ENCODE data around the gene CDC123.

- TF ChIP-seq ZBTB43 (CRISPR knock-in tag; IDR thresholded peaks at IDR 0.05) (no peak), ATF3 (CRISPR knock-in tag; conservative IDR thresholded peaks at IDR 0.05) (no peak), CREM (CRISPR knock-in tag; IDR thresholded peaks at IDR 0.05) (no peak), CTCF (IDR thresholded peaks at IDR 0.05) (no peak), NFYB (CRISPR knock-in tag; conservative IDR thresholded peaks at IDR 0.05; ENCODE audit: low read depth) (no peak), FOXP1 (CRISPR knock-in tag; IDR thresholded peaks at IDR 0.05; ENCODE audit: borderline replicate concordance) (no peak)
Observed at GRCh38 chr10:12194752-12195271, 1.2 kb upstream of the CDC123 start.
